Esophagus muscularis mucosa (tissue), 3 donors: ENCODE measurements around the gene CYP2W1.

ENCODE experiments used
- CTCF ChIP-seq, 3 experiments: fragments of 200-600 bp in 2 of 3; fragments of 450-650 bp in 1 of 3; sonication (generic) in 2 of 3; IDR thresholded peaks; one replicate each; pipeline ENCODE4 v1.5.1; 2017 to 2019; ENCODE audit warnings: antibody characterized with exemption in 3 of 3, mild to moderate bottlenecking in 2 of 3, moderate library complexity in 1 of 3
- POLR2A ChIP-seq: fragments of 450-650 bp; IDR thresholded peaks from one replicate; pipeline ENCODE4 v1.6.1; 2017; ENCODE audit warnings: antibody characterized with exemption, moderate library complexity, mild to moderate bottlenecking, low read depth

- TF ChIP-seq CTCF (IDR thresholded peaks at IDR 0.05) = no peak
- no peak for TF ChIP-seq POLR2A
Observed at GRCh38 chr7:961546-962400, 21.2 kb upstream of the CYP2W1 start.
